Measurements from ENCODE around the gene HEATR3.

The HEATR3 gene

DNA sequence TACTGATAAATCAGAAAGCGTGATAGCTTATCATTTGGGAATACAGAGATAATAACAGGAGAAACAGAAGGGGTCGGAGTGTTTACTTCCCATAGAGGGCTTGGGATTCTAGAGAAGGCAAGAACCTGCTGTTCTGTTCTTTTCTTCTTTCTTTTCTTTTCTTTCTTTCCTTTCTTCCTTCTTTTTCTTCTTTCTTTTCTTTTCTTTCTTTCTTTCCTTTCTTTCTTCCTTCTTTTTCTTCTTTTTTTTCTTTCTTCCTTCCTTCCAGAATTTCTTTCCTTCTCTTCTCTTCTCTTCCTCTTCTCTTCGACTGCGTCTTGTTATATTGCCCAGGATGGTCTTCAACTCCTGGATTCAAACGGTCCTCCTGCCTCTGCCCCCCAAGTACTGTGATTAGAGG lies 22.4 kb upstream of the HEATR3 start:
- H3K4me3 ChIP-seq (ENCODE audit: low read depth, low read length, poor library complexity, severe bottlenecking) = no peak overlapping the region
- H3K27me3 ChIP-seq (ENCODE audit: insufficient read depth, low read length) = no peaks in the 10 kb centered on the region; the same call in 1 of the 2 replicates
- H3K9ac ChIP-seq (ENCODE audit: low read length) = no peak overlapping the region
- no peaks in the 10 kb centered on the region for H3K9me2 ChIP-seq (ENCODE audit: low read depth, low read length)
- no peak overlapping the region for H3K27ac ChIP-seq (ENCODE audit: low read depth, low read length, poor library complexity, severe bottlenecking)
- H3K9me3 ChIP-seq (ENCODE audit: low read length) = no peaks in the 10 kb centered on the region
- no peak overlapping the region for H3K4me2 ChIP-seq (ENCODE audit: low read length)
- no peaks in the 10 kb centered on the region for H3K36me3 ChIP-seq (ENCODE audit: insufficient read depth, low read length)
- H2AFZ ChIP-seq (ENCODE audit: low read length) = no peak overlapping the region
- H3F3A ChIP-seq (ENCODE audit: insufficient read depth, low read length) = no peaks in the 10 kb centered on the region
- no peak for TF ChIP-seq EZH2 (IDR thresholded peaks at IDR 0.05; ENCODE audit: borderline replicate concordance, low read length)
- TF ChIP-seq, protein P1, sequence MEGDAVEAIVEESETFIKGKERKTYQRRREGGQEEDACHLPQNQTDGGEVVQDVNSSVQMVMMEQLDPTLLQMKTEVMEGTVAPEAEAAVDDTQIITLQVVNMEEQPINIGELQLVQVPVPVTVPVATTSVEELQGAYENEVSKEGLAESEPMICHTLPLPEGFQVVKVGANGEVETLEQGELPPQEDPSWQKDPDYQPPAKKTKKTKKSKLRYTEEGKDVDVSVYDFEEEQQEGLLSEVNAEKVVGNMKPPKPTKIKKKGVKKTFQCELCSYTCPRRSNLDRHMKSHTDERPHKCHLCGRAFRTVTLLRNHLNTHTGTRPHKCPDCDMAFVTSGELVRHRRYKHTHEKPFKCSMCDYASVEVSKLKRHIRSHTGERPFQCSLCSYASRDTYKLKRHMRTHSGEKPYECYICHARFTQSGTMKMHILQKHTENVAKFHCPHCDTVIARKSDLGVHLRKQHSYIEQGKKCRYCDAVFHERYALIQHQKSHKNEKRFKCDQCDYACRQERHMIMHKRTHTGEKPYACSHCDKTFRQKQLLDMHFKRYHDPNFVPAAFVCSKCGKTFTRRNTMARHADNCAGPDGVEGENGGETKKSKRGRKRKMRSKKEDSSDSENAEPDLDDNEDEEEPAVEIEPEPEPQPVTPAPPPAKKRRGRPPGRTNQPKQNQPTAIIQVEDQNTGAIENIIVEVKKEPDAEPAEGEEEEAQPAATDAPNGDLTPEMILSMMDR (IDR thresholded peaks at IDR 0.05; ENCODE audit: low read length) = no peak
- H3K79me2 ChIP-seq (ENCODE audit: insufficient read depth, low read length) = no peaks in the 10 kb centered on the region
- H4K20me1 ChIP-seq (ENCODE audit: insufficient read depth, low read length) = no peaks in the 10 kb centered on the region
- peaks cover 6% of the 10 kb centered on the region for H3K4me1 ChIP-seq (ENCODE audit: insufficient read depth, low read length, severe bottlenecking)

DNA sequence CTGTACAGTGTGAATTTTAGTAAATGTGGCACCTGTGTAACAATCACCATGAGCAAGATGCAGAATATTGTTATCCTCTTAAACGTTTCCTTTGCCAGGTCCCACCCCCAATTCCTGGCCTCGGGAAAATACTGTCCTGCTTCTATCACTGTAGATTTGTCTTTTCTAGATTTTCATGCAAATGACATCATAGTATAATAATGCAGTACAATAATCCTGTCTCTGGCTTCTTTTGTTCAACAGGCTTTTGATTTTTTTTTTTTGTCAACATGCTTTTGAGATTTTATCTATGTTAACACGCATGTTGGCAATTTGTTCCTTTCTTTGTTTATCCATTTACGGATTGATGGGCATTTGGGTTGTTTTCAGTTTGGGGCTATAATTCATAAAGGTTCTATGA lies 20.4 kb upstream of the HEATR3 start:
- H3K4me3 ChIP-seq (ENCODE audit: low read depth, low read length, poor library complexity, severe bottlenecking) = no peak overlapping the region
- H4K20me1 ChIP-seq (ENCODE audit: insufficient read depth, low read length) = no peaks in the 10 kb centered on the region
- no peaks in the 10 kb centered on the region for H3K4me1 ChIP-seq (ENCODE audit: insufficient read depth, low read length, severe bottlenecking)
- no peak overlapping the region for H3K4me2 ChIP-seq (ENCODE audit: low read length)
- no peaks in the 10 kb centered on the region for H3F3A ChIP-seq (ENCODE audit: insufficient read depth, low read length)
- H3K9me3 ChIP-seq (ENCODE audit: low read length) = no peaks in the 10 kb centered on the region
- no peaks in the 10 kb centered on the region for H3K9me2 ChIP-seq (ENCODE audit: low read depth, low read length)
- H3K9ac ChIP-seq (ENCODE audit: low read length) = no peak overlapping the region
- H2AFZ ChIP-seq (ENCODE audit: low read length) = no peak overlapping the region
- no peaks in the 10 kb centered on the region for H3K79me2 ChIP-seq (ENCODE audit: insufficient read depth, low read length)
- H3K27ac ChIP-seq (ENCODE audit: low read depth, low read length, poor library complexity, severe bottlenecking) = no peak overlapping the region
- TF ChIP-seq, protein P1 (IDR thresholded peaks at IDR 0.05; ENCODE audit: low read length) = no peak
- TF ChIP-seq EZH2 (IDR thresholded peaks at IDR 0.05; ENCODE audit: borderline replicate concordance, low read length) = no peak
- no peaks in the 10 kb centered on the region; the same call in 1 of the 2 replicates for H3K27me3 ChIP-seq (ENCODE audit: insufficient read depth, low read length)
- H3K36me3 ChIP-seq (ENCODE audit: insufficient read depth, low read length) = no peaks in the 10 kb centered on the region

DNA sequence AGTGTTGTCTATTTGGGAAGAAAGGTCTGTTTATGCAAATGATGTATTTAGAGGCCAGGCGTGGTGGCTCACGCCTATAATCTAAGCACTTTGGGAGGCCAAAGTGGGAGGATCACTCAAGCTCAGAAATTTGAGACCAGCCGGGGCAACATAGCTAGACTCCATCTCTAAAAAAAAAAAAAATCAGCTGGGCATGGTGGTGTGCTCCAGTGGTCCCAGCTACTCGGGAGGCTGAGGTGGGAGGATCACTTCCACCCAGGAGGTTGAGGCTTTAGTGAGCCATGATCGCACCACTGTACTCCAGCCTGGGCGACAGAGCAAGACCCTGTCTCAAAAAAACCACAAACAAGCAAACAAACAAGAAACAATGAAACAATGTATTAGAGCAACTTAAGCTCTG lies 18.9 kb upstream of the HEATR3 start:
- Histone ChIP-seq H3K4me1 (ENCODE audit: insufficient read depth, low read length, severe bottlenecking) (no peaks in the 10 kb centered on the region), H3K36me3 (ENCODE audit: insufficient read depth, low read length) (no peaks in the 10 kb centered on the region), H3K27ac (ENCODE audit: low read depth, low read length, poor library complexity, severe bottlenecking) (no peak overlapping the region), H4K20me1 (ENCODE audit: insufficient read depth, low read length) (no peaks in the 10 kb centered on the region), H3K9ac (ENCODE audit: low read length) (no peak overlapping the region), H3K4me2 (ENCODE audit: low read length) (no peak overlapping the region), H3K9me3 (ENCODE audit: low read length) (no peaks in the 10 kb centered on the region), H3K79me2 (ENCODE audit: insufficient read depth, low read length) (no peaks in the 10 kb centered on the region), H2AFZ (ENCODE audit: low read length) (no peak overlapping the region), H3K27me3 (ENCODE audit: insufficient read depth, low read length) (no peaks in the 10 kb centered on the region; the same call in 1 of the 2 replicates), H3K4me3 (ENCODE audit: low read depth, low read length, poor library complexity, severe bottlenecking) (no peak overlapping the region), H3F3A (ENCODE audit: insufficient read depth, low read length) (no peaks in the 10 kb centered on the region), H3K9me2 (ENCODE audit: low read depth, low read length) (no peaks in the 10 kb centered on the region)
- no peak for TF ChIP-seq EZH2 (IDR thresholded peaks at IDR 0.05; ENCODE audit: borderline replicate concordance, low read length)
- TF ChIP-seq, protein P1 (IDR thresholded peaks at IDR 0.05; ENCODE audit: low read length) = no peak
